SK-N-SH (cell line): ENCODE data around the gene CCM2. TPM values are rescaled to one million over a fixed set of nuclear protein-coding genes. Genes with fewer than 3 reads are reported as not detected.

Experiments
- CTCF ChIA-PET: fragments of 300-600, 350-600 bp; formaldehyde crosslinking; extraction: SDS; loops from one replicate; lab custom pipeline; 2021; lab: Yijun Ruan, JAX
- POLR2A ChIA-PET: fragments of 350-600 bp; sonication (Branson Sonifier 250); formaldehyde crosslinking; extraction: SDS; loops from one replicate; lab custom pipeline; 2020; ENCODE audit warnings: antibody characterized with exemption, inconsistent platforms; lab: Yijun Ruan, JAX
- DNase-seq: peaks from one replicate; pipeline ENCODE4 v3.0.0; 2012
- H2AFZ ChIP-seq: fragments of 200-600 bp; sonication (generic); 2 replicates; pipeline ENCODE4 v1.8.1; 2016; ENCODE audit warnings: antibody characterized with exemption, mild to moderate bottlenecking, low read depth
- H3F3A ChIP-seq: fragments of 200-600 bp; sonication (generic); replicated peaks from 2 replicates; pipeline ENCODE3; 2016; ENCODE audit warnings: antibody characterized with exemption, mild to moderate bottlenecking; ENCODE audit not compliant: insufficient read depth
- H3K27ac ChIP-seq, 2 experiments: fragments of 200-500 bp in 1 of 2; fragments of 200-600 bp in 1 of 2; sonication (Bioruptor generic) in 1 of 2; sonication (generic), shearing (Covaris generic) in 1 of 2; 2 replicates each; pipeline versions ENCODE4 v1.5.1 to v1.6.1; 2014 to 2016; ENCODE audit warnings: low read depth in 2 of 2, inconsistent platforms in 1 of 2, low read length in 1 of 2, mild to moderate bottlenecking in 1 of 2, mixed read lengths in 1 of 2
- H3K27me3 ChIP-seq: fragments of 200-600 bp; sonication (generic), shearing (Covaris generic); 2 replicates; pipeline ENCODE4 v1.6.1; 2016; ENCODE audit warnings: mixed run types; ENCODE audit not compliant: insufficient read depth
- H3K36me3 ChIP-seq, 2 experiments: fragments of 200-500 bp in 1 of 2; fragments of 200-600 bp in 1 of 2; sonication (Bioruptor generic) in 1 of 2; sonication (generic) in 1 of 2; replicated peaks in 1 of 2; 2 replicates each; pipeline versions ENCODE3 to v1.5.1; 2014 to 2016; ENCODE audit warnings: low read length in 1 of 2, mild to moderate bottlenecking in 1 of 2; ENCODE audit not compliant: insufficient read depth in 2 of 2, control insufficient read depth in 1 of 2
- H3K4me1 ChIP-seq, 2 experiments: fragments of 200-500 bp in 1 of 2; fragments of 200-600 bp in 1 of 2; sonication (Bioruptor generic) in 1 of 2; sonication (generic), shearing (Covaris generic) in 1 of 2; 2 replicates each; pipeline versions ENCODE4 v1.5.1 to v1.6.1; 2014 to 2016; ENCODE audit warnings: low read depth in 1 of 2, low read length in 1 of 2, mixed run types in 1 of 2; ENCODE audit not compliant: insufficient read depth in 2 of 2, control insufficient read depth in 1 of 2
- H3K4me2 ChIP-seq: fragments of 200-600 bp; sonication (generic), shearing (Covaris generic); 2 replicates; pipeline ENCODE4 v1.6.1; 2017; ENCODE audit warnings: mixed run types
- H3K4me3 ChIP-seq, 2 experiments: fragments of 200-500 bp in 1 of 2; fragments of 200-600 bp in 1 of 2; sonication (Bioruptor generic) in 1 of 2; sonication (generic), shearing (Covaris generic) in 1 of 2; 2 replicates each; pipeline versions ENCODE4 v1.5.1 to v1.8.1; 2014 to 2016; ENCODE audit warnings: low read depth in 2 of 2, inconsistent platforms in 1 of 2, low read length in 1 of 2, mild to moderate bottlenecking in 1 of 2, mixed read lengths in 1 of 2, moderate library complexity in 1 of 2
- H3K79me2 ChIP-seq: fragments of 200-600 bp; sonication (generic); 2 replicates; pipeline ENCODE4 v1.8.1; 2017; ENCODE audit warnings: mild to moderate bottlenecking; ENCODE audit not compliant: insufficient read depth
- H3K9ac ChIP-seq: fragments of 200-600 bp; sonication (generic); 2 replicates; pipeline ENCODE4 v1.6.1; 2017; ENCODE audit warnings: mixed run types
- H3K9me2 ChIP-seq: fragments of 200-600 bp; sonication (generic); 2 replicates; pipeline ENCODE4 v1.6.1; 2017; ENCODE audit warnings: mixed run types
- H3K9me3 ChIP-seq: fragments of 200-600 bp; sonication (generic); 2 replicates; pipeline ENCODE4 v1.6.1; 2017; ENCODE audit warnings: mixed run types, mild to moderate bottlenecking, moderate library complexity
- H4K20me1 ChIP-seq: fragments of 200-600 bp; sonication (generic); 2 replicates; pipeline ENCODE4 v1.6.1; 2017; ENCODE audit warnings: mild to moderate bottlenecking, mixed run types; ENCODE audit not compliant: insufficient read depth
- CTCF ChIP-seq: fragments of 200-600 bp; sonication (generic); IDR thresholded peaks from 2 replicates; pipeline ENCODE4 v1.6.1; 2017; ENCODE audit warnings: antibody characterized with exemption, mild to moderate bottlenecking, moderate library complexity
- EP300 ChIP-seq, 2 experiments: IDR thresholded peaks; 2 replicates each; pipeline versions ENCODE4 v1.4.0 to v1.6.1; 2012; ENCODE audit warnings: borderline replicate concordance in 1 of 2, low read depth in 1 of 2, low read length in 1 of 2
- FOXJ3 ChIP-seq: sonication (generic); formaldehyde crosslinking; IDR thresholded peaks from 2 replicates; pipeline ENCODE4 v1.5.1; 2020; ENCODE audit warnings: mild to moderate bottlenecking, missing genetic modification reagents
- GATA2 ChIP-seq: sonication (generic); formaldehyde crosslinking; IDR thresholded peaks from 2 replicates; pipeline ENCODE4 v1.5.0; 2020; ENCODE audit warnings: mild to moderate bottlenecking, missing genetic modification reagents
- TEAD4 ChIP-seq: IDR thresholded peaks from 2 replicates; pipeline ENCODE4 v1.4.0; 2012; ENCODE audit warnings: mild to moderate bottlenecking, borderline replicate concordance; ENCODE audit not compliant: insufficient read depth
- USF2 ChIP-seq: fragments of 150-350 bp; IDR thresholded peaks from 2 replicates; pipeline ENCODE4 v1.6.1; 2017; ENCODE audit warnings: antibody characterized with exemption, low read length, low read depth, borderline replicate concordance
- ZBTB33 ChIP-seq: IDR thresholded peaks from 2 replicates; pipeline ENCODE4 v1.4.0; 2012; ENCODE audit warnings: low read depth, borderline replicate concordance
- WGBS: methylation state at CpG from one replicate; pipeline ENCODE4 v1.1.6; 2017; ENCODE audit warnings: low lambda C conversion rate; 5-methylcytosine and 5-hydroxymethylcytosine counted together
- polyA plus RNA-seq, 3 experiments: library from polyadenylated mRNA; depleted of rRNA; stranded (reverse); fragments of >200 nt; gene quantifications; 2 replicates each; pipeline ENCODE4 v1.2.3, GENCODE V29; 2012

The CCM2 gene
- polyA plus RNA-seq, 1 of the 3 experiments (the other 2 are of a cell fraction), result 83.2 TPM

DNA sequence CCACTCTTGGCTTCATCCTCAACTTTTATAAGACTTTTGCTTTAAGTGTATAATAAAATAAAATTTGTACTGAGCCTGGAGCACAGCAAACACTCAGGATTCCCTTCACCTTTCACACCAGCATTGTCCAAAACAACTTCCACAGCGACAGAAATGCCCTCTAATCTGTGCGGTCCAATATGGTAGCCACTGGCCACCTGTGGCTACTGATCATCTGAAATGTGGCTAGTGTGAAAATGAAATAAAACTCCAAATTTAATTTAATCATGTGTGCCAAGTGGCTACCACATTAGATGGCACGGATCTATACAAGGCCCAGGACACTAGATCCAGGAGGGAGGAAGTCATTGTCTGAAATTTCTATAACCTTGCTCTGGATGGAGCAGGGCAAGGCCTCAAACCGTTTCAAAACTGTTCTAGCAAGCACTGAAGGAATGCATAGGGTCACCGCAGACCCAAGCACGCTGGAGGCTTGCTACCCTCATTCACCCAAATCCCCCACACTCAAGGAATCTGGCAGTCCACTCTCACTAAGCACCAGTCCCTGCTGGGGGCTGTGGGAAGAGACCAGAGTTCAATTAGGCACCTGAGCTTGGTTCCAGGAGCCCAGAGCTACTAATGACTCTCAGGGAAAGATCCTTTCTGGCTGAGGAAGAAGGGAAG is 14.8 kb upstream of the CCM2 start:
- peak overlapping the region; percentile 82 to 91; a peak in 2 of 4 replicates for H3K27ac ChIP-seq
- H3K4me3 ChIP-seq, result peak overlapping the region; percentile 77 to 79
- 49% methylated on average over 6 of the region's 6 CpGs for WGBS
- H3K9ac ChIP-seq, result peak overlapping the region; percentile 84
- DNase-seq, result peak; percentile 33
- H3K9me2 ChIP-seq, result no peaks in the 10 kb centered on the region
- H3K36me3 ChIP-seq, result peaks cover 40% of the 10 kb centered on the region in 2 experiments
- H3K4me2 ChIP-seq, result peak overlapping the region; percentile 81
- 0 out of 2 replicates have a peak, but pooled peaks cover 4% of the 10 kb centered on the region for H4K20me1 ChIP-seq
- H3K4me1 ChIP-seq, result peaks cover 22 to 24% of the 10 kb centered on the region in 2 experiments; a peak in 3 of 4 replicates
- no peaks in the 10 kb centered on the region for H3K27me3 ChIP-seq
- no peaks in the 10 kb centered on the region for H3K9me3 ChIP-seq
- H3F3A ChIP-seq, result peaks cover 38% of the 10 kb centered on the region
- POLR2A ChIA-PET, result interaction anchor here (0.8 to 1.5 kb wide), 12 partner anchors 9 to 127 kb away, joined by 3 to 10 read pairs (median 6); partner anchors contain the start of genes CCM2 and TBRG4
- CTCF ChIA-PET, result interaction anchor here (0.7 to 5.8 kb wide), 7 partner anchors 9 to 390 kb away, joined by 3 to 34 read pairs (median 4); no protein-coding TSS in a partner anchor
- H3K79me2 ChIP-seq, result peaks cover 26% of the 10 kb centered on the region
- no peak overlapping the region for H2AFZ ChIP-seq
- no peak for TF ChIP-seq FOXJ3 (CRISPR knock-in tag)
- no peak for TF ChIP-seq ZBTB33

DNA sequence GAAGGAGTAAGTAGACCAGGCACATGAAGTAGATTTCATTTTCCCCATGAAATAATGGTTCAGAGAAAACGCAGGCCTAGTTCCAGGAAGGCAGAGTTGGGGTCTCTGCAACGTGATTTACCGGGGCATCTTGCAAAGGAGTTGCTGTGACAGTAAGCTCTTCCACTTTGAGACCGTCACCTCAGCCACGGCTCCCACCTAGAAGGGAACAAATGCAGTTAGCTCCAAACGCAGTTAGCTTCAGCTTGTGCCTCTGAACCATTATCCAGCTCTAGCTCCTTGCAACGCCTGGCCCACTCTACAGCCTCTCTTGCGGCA is 14.1 kb upstream of the CCM2 start:
- Histone ChIP-seq H3K4me2 (peak overlapping the region; percentile 81), H3K4me3 (peak overlapping the region; percentile 77 to 79)
- TF ChIP-seq EP300 (IDR thresholded peaks at IDR 0.05; ENCODE audit: borderline replicate concordance in 1 of 2, low read depth in 1 of 2, low read length in 1 of 2), result no peak
- no peak for TF ChIP-seq CTCF
- TF ChIP-seq USF2, result no peak
- no peak for TF ChIP-seq TEAD4
- TF ChIP-seq GATA2 (CRISPR knock-in tag), result no peak
- TF ChIP-seq ZBTB33, result no peak
- TF ChIP-seq, all 33 proteins: peak for 0
- Histone ChIP-seq H3K27me3 (no peaks in the 10 kb centered on the region), H4K20me1 (0 out of 2 replicates have a peak, but pooled peaks cover 4% of the 10 kb centered on the region), H3K36me3 (peaks cover 40% of the 10 kb centered on the region in 2 experiments), H3K79me2 (peaks cover 26% of the 10 kb centered on the region), H3K9ac (peak overlapping the region; percentile 84), H3K9me2 (no peaks in the 10 kb centered on the region), H3K4me1 (peaks cover 24 to 26% of the 10 kb centered on the region in 2 experiments; a peak in 3 of 4 replicates), H3K27ac (peak overlapping the region; percentile 82 to 91), H2AFZ (peak overlapping the region; percentile 76), H3K9me3 (no peaks in the 10 kb centered on the region), H3F3A (peaks cover 38% of the 10 kb centered on the region)
- CTCF ChIA-PET, result interaction anchor here (0.7 to 5.8 kb wide), 6 partner anchors 9 to 390 kb away, joined by 3 to 34 read pairs (median 4); no protein-coding TSS in a partner anchor
- DNase-seq, result no peak
- POLR2A ChIA-PET, result interaction anchor here (0.9 to 1.5 kb wide), 12 partner anchors 9 to 137 kb away, joined by 3 to 10 read pairs (median 6); partner anchors contain the start of genes CCM2 and TBRG4
- 5% methylated on average over 8 of the region's 8 CpGs for WGBS
